Osteocyte (in vitro differentiated cells): Measurements from ENCODE around the gene TSSC4. TPM values are rescaled to one million over a fixed set of nuclear protein-coding genes. Genes with fewer than 3 reads are reported as not detected.

ENCODE experiments used
- DNase-seq: peaks from one replicate; pipeline ENCODE4 v3.0.0; 2021; ENCODE audit warnings: mixed read lengths; ENCODE audit not compliant: unreplicated experiment; ENCODE audit errors: extremely low spot score
- H3K27ac Mint-ChIP-seq: one replicate; pipeline ENCODE4 v1.8.0; 2021; ENCODE audit warnings: mild to moderate bottlenecking, mixed read lengths; ENCODE audit not compliant: unreplicated experiment
- H3K27me3 Mint-ChIP-seq: one replicate; pipeline ENCODE4 v1.8.0; 2021; ENCODE audit warnings: mixed read lengths; ENCODE audit not compliant: unreplicated experiment
- H3K36me3 Mint-ChIP-seq: one replicate; pipeline ENCODE4 v1.8.0; 2021; ENCODE audit warnings: mixed read lengths; ENCODE audit not compliant: unreplicated experiment
- H3K4me1 Mint-ChIP-seq: one replicate; pipeline ENCODE4 v1.8.0; 2021; ENCODE audit warnings: mixed read lengths; ENCODE audit not compliant: unreplicated experiment
- H3K4me3 Mint-ChIP-seq: one replicate; pipeline ENCODE4 v1.8.0; 2021; ENCODE audit warnings: mild to moderate bottlenecking, moderate library complexity, mixed read lengths; ENCODE audit not compliant: unreplicated experiment
- H3K9me3 Mint-ChIP-seq: one replicate; pipeline ENCODE4 v1.8.0; 2021; ENCODE audit warnings: mixed read lengths; ENCODE audit not compliant: unreplicated experiment
- CTCF ChIP-seq: fragments of 200-600 bp; sonication (generic); IDR thresholded peaks from 2 replicates; pipeline ENCODE4 v1.5.0; 2021; ENCODE audit warnings: antibody characterized with exemption, mild to moderate bottlenecking, moderate library complexity
- total RNA-seq: library from RNA; stranded (reverse); gene quantifications from 2 replicates; pipeline ENCODE4 v1.2.1, GENCODE V29; 2021

TSSC4 gene
- total RNA-seq, 1 donor from 2014 or later: 50.6 TPM

- TF ChIP-seq CTCF: no peak
- no peak overlapping the region for H3K27ac Mint-ChIP-seq
- H3K4me1 Mint-ChIP-seq: no peaks in the 10 kb centered on the region
- no peak overlapping the region for H3K4me3 Mint-ChIP-seq
- no peak for DNase-seq
- peaks cover 38% of the 10 kb centered on the region for H3K27me3 Mint-ChIP-seq
- peaks cover 2% of the 10 kb centered on the region for H3K36me3 Mint-ChIP-seq
- H3K9me3 Mint-ChIP-seq: peaks cover 6% of the 10 kb centered on the region
Measured at GRCh38 chr11:2446590-2447252, 46.2 kb downstream of the TSSC4 start.

GRCh38 chr11:2447253-2447950 lies 46.9 kb downstream of the TSSC4 start:
- no peak overlapping the region for H3K27ac Mint-ChIP-seq
- H3K36me3 Mint-ChIP-seq: peaks cover 2% of the 10 kb centered on the region
- peaks cover 34% of the 10 kb centered on the region for H3K27me3 Mint-ChIP-seq
- no peak for TF ChIP-seq CTCF
- H3K4me1 Mint-ChIP-seq: no peaks in the 10 kb centered on the region
- no peak for DNase-seq
- H3K4me3 Mint-ChIP-seq: no peak overlapping the region
- H3K9me3 Mint-ChIP-seq: peaks cover 6% of the 10 kb centered on the region

- H3K4me1 Mint-ChIP-seq: no peaks in the 10 kb centered on the region
Measured at GRCh38 chr11:2447951-2448650, 47.6 kb downstream of the TSSC4 start.

GRCh38 chr11:2448661-2449547 lies 48.4 kb downstream of the TSSC4 start:
- DNase-seq: no peak
- no peak overlapping the region for H3K4me3 Mint-ChIP-seq
- H3K27ac Mint-ChIP-seq: no peak overlapping the region
- peaks cover 26% of the 10 kb centered on the region for H3K27me3 Mint-ChIP-seq
- H3K4me1 Mint-ChIP-seq: no peaks in the 10 kb centered on the region
- no peak for TF ChIP-seq CTCF
- peaks cover 2% of the 10 kb centered on the region for H3K36me3 Mint-ChIP-seq
- H3K9me3 Mint-ChIP-seq: no peaks in the 10 kb centered on the region

More at GRCh38 chr11:2447951-2448650, 47.6 kb downstream of the TSSC4 start:
- Mint-ChIP-seq H3K27ac (no peak overlapping the region), H3K4me3 (no peak overlapping the region), H3K36me3 (peaks cover 2% of the 10 kb centered on the region), H3K9me3 (no peaks in the 10 kb centered on the region), H3K27me3 (peaks cover 32% of the 10 kb centered on the region)
- no peak for DNase-seq
- TF ChIP-seq CTCF: no peak
